Measurements from ENCODE around the gene NAPSA. TPM values are rescaled to one million over a fixed set of nuclear protein-coding genes. Genes with fewer than 3 reads are reported as not detected.

Gene NAPSA
- total and polyA plus RNA-seq, 2 of the 8 experiments (the other 6 are each of a cell fraction or from before 2014, with no cell fraction given), result 0.71 to 0.73 TPM

GRCh38 chr19:50329146-50329925 is 36.1 kb downstream of the NAPSA start, which contains the start of gene KCNC3:
Gene KCNC3, minus strand, starts transcription at chr19:50329377. Its CDS starts 295 bp downstream, at chr19:50329082.
- Histone ChIP-seq H4K8ac (ENCODE audit: extremely low read depth, insufficient read depth, low read length) (0 out of 2 replicates have a peak within 1 kb of the TSS, but pooled peaks have one; percentile 45), H2BK120ac (replicated peaks; ENCODE audit: low read depth, low read length) (no peak within 1 kb of the TSS), H3K4ac (replicated peaks; ENCODE audit: insufficient read length, low read depth, low read length) (no peak within 1 kb of the TSS), H3K27ac (ENCODE audit: low read depth, low read length) (0 out of 2 replicates have a peak within 1 kb of the TSS, but pooled peaks have one; percentile 12), H2AFZ (ENCODE audit: low read length) (no peak within 1 kb of the TSS), H3K79me1 (ENCODE audit: low read depth, low read length) (peaks cover 3% of the 10 kb centered on the region; the same call in 1 of the 2 replicates), H3K9ac (replicated peaks in 1 of 4; ENCODE audit: extremely low read depth in 1 of 4, low read depth in 3 of 4, low read length in 3 of 4) (peak within 1 kb of the TSS; percentile 49 to 73 (median 61)), H3K56ac (replicated peaks; ENCODE audit: insufficient read length, low read depth, low read length) (no peak within 1 kb of the TSS), H3K23ac (ENCODE audit: insufficient read length) (no peak within 1 kb of the TSS), H3K18ac (ENCODE audit: extremely low read depth, low read length) (peak within 1 kb of the TSS; percentile 89), H3K23me2 (ENCODE audit: low read depth, low read length) (peaks cover 46% of the 10 kb centered on the region), H3K4me2 (ENCODE audit: insufficient read depth in 1 of 2, low read depth in 2 of 2, low read length in 2 of 2) (peak within 1 kb of the TSS; percentile 89 to 99), H3K9me3 (ENCODE audit: insufficient read depth in 2 of 2, low read depth in 1 of 2, low read length in 1 of 2) (no peaks in the 10 kb centered on the region), H4K91ac (replicated peaks; ENCODE audit: insufficient read length, low read length) (peak within 1 kb of the TSS; percentile 17), H2BK12ac (ENCODE audit: low read depth, low read length) (peak within 1 kb of the TSS; percentile 29; the same call in 1 of the 2 replicates), H2BK5ac (ENCODE audit: low read depth, low read length) (peak within 1 kb of the TSS; percentile 88), H2AK5ac (ENCODE audit: low read depth, low read length) (0 out of 2 replicates have a peak within 1 kb of the TSS, but pooled peaks have one; percentile 3), H2BK20ac (ENCODE audit: low read length) (no peak within 1 kb of the TSS), H3K4me1 (replicated peaks in 1 of 4; ENCODE audit: control insufficient read depth in 3 of 4, insufficient read depth in 4 of 4, low read length in 3 of 4) (peaks cover 2 to 33% (median 15%) of the 10 kb centered on the region in 4 experiments), H3K36me3 (ENCODE audit: control insufficient read depth in 2 of 4, insufficient read depth in 4 of 4, low read length in 3 of 4) (no peaks in the 10 kb centered on the region), H4K5ac (ENCODE audit: insufficient read length, low read depth, low read length) (peak within 1 kb of the TSS; percentile 95), H4K20me1 (replicated peaks in 1 of 2; ENCODE audit: control insufficient read depth in 1 of 2, insufficient read depth in 2 of 2, low read length in 2 of 2) (peaks cover 12 to 14% of the 10 kb centered on the region in 2 experiments), H3K4me3 (ENCODE audit: extremely low read depth in 1 of 4, insufficient read depth in 2 of 4, low read depth in 3 of 4, low read length in 4 of 4) (peak within 1 kb of the TSS; percentile 74 to 96 (median 84)), H3K14ac (ENCODE audit: insufficient read length) (no peak within 1 kb of the TSS), H2BK15ac (ENCODE audit: low read length) (peak within 1 kb of the TSS; percentile 18; the same call in 1 of the 2 replicates), H3K79me2 (ENCODE audit: control insufficient read depth in 1 of 2, insufficient read depth in 2 of 2, low read length in 2 of 2) (peaks cover 3 to 10% of the 10 kb centered on the region in 2 experiments; a peak in 2 of 4 replicates), H3K27me3 (replicated peaks in 1 of 4; ENCODE audit: control insufficient read depth in 3 of 4, extremely low read depth in 1 of 4, insufficient read depth in 3 of 4, low read length in 3 of 4) (peaks cover 5 to 15% (median 12%) of the 10 kb centered on the region in 4 experiments; a peak in 6 of 7 replicates)
- CTCF ChIA-PET (ENCODE audit: partially characterized antibody), result interaction anchor here (0.8 to 3.0 kb wide), 10 partner anchors 12 to 182 kb away, joined by 3 to 10 read pairs (median 4); no protein-coding TSS in a partner anchor
- peak; percentile 98 to 99 for DNase-seq (ENCODE audit: low read depth in 1 of 2, low spot score in 2 of 2)
- FAIRE-seq, result peak; percentile 92
- 3% methylated on average over 18 of the region's 43 CpGs; no CpG with 5 or more reads in 1 of the 2 experiments for WGBS, 2 experiments (ENCODE audit: extremely low coverage in 1 of 2, insufficient coverage in 1 of 2, insufficient read length in 1 of 2, insufficient replicate concordance in 2 of 2, low coverage in 1 of 2, low lambda C conversion rate in 2 of 2, missing lambda C conversion rate in 1 of 2)
- POLR2A ChIA-PET (ENCODE audit: partially characterized antibody), result interaction anchor here (0.6 to 4.3 kb wide), 9 partner anchors 8 to 67 kb away, joined by 3 to 40 read pairs (median 4); partner anchors contain the start of gene POLD1
- TF ChIP-seq SP1 (IDR thresholded peaks at IDR 0.05; ENCODE audit: low read depth, low read length) (peak; percentile 69; the same call in 1 of the 2 replicates), CREB1 (IDR thresholded peaks at IDR 0.05) (no peak), TBP (IDR thresholded peaks at IDR 0.05; ENCODE audit: low read depth, low read length) (peak; percentile 90), ATF3 (IDR thresholded peaks at IDR 0.05; ENCODE audit: insufficient read depth, low read depth, low read length) (no peak), ASH2L (IDR thresholded peaks at IDR 0.05; ENCODE audit: low read length) (peak; percentile 21), E2F6 (IDR thresholded peaks at IDR 0.05) (peak; percentile 68), POLR2A (IDR thresholded peaks at IDR 0.05; ENCODE audit: control extremely low read depth in 1 of 2, low read depth in 2 of 2, low read length in 2 of 2) (peak; percentile 56 to 74; a peak in 2 of 3 replicates), USF2 (IDR thresholded peaks at IDR 0.05; ENCODE audit: low read length) (no peak), SAP30 (IDR thresholded peaks at IDR 0.05; ENCODE audit: insufficient read depth, insufficient replicate concordance, low read length) (no peak)

Measured in H1 (cell line).